Measurements from ENCODE around the gene RAB26.
A peak's percentile ranks its signal among the peaks of the same experiment; 100 is the strongest.

The RAB26 gene

GRCh38 chr16:2180962-2181923 lies 32.8 kb downstream of the RAB26 start:
- no peak for DNase-seq

GRCh38 chr16:2181952-2182351 lies 33.5 kb downstream of the RAB26 start:
- no peak for DNase-seq

GRCh38 chr16:2183671-2184070 lies 35.2 kb downstream of the RAB26 start:
- DNase-seq: no peak

DNA sequence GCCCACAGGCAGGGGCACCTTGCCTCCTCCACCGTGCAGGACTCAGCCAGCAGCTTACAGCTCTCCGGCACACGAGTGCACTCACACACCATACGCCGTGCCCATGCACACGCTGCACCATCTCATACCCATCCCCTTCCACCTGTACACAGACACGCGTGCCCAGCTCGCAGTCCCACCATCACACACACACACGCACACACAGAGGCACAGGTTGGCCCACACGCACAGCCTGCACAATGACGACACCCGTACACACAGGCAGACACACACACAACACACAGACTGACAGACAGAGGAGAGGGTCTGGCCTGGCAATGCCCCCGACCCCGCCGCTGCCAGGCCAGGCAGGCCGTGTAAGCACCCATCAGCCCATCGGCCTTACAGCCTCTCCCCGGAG lies 35.9 kb downstream of the RAB26 start:
- DNase-seq: no peak

DNA sequence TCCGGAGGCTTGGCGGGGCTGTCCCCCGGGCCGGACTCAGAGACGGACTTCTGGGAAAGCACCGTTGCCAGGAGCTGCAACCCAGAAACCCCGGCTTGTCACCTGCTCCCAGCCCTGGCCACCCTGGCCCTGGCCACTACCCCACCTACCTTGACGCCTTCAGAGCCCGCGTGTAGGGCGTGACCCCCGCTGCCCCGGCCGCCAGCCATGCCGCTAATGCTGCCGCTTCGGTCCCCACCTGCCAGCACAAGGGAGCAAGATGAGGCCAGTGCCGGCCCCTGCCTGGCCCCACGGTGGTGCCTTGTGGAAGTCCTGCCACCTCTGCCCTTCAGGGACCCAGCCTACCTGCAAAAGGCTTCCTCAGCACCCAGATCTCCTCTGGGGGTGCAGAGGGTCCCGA lies 36.5 kb downstream of the RAB26 start:
- DNase-seq: no peak

DNA sequence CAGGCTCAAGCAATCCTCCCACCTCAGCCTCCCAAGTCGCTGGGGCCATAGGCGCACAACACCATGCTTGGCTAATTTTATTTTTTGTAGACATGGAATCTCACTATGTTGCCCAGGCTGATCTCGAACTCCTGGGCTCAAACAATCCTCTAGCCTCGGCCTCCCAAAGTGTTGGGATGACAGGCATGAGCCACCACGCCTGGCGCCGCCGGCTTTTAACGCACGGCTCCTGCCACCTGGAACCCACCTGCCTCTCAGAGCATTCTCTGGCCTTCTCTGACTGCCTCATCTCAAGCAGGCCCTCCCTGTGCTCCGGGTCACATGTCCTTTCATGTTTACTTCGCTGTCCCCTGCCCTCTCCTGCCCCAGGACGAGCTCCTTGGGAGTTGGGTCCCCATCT lies 37.6 kb downstream of the RAB26 start:
- no peak for DNase-seq

DNA sequence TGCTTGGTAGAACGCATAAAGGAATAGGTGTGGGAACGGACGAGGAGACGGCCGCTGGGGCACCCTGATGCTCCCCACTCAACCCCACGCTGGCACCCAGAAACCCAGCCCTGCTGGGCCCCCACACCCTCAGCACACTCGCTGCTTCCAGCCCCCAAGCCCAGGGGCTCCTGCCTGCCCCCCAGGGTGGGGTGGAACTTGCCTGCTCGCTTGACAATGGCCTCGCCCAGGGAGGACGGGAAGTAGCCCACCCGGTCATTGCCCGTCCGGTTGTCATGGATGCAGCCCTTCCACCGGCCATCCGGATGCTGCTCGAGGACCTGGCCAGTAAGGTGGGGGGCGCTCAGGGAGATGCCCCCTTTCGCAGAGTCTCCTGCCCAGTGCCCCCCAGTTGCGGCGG lies 38.1 kb downstream of the RAB26 start:
- no peak for DNase-seq

DNA sequence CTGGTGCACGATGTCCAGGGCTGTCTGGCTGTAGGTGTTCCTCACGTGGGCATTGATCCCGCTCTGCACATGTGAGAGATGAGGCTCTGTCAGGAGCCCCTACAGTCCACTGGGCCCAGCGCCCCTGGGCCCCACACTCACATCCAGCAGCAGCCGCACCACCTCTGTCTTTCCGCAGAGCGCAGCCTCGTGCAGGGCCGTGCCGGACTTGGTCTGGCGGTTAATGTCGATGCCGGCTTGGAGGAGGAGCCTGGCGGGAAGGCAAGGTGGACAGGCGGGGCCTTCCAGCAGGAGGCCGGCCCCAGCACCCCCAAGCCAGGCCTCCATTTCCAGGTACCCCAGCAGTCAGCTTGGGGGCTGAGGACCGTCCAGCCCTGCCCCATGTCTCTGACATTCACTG lies 38.8 kb downstream of the RAB26 start:
- no peak for DNase-seq

- DNase-seq: no peak
Observed at GRCh38 chr16:2188395-2188794, 40.0 kb downstream of the RAB26 start.

DNA sequence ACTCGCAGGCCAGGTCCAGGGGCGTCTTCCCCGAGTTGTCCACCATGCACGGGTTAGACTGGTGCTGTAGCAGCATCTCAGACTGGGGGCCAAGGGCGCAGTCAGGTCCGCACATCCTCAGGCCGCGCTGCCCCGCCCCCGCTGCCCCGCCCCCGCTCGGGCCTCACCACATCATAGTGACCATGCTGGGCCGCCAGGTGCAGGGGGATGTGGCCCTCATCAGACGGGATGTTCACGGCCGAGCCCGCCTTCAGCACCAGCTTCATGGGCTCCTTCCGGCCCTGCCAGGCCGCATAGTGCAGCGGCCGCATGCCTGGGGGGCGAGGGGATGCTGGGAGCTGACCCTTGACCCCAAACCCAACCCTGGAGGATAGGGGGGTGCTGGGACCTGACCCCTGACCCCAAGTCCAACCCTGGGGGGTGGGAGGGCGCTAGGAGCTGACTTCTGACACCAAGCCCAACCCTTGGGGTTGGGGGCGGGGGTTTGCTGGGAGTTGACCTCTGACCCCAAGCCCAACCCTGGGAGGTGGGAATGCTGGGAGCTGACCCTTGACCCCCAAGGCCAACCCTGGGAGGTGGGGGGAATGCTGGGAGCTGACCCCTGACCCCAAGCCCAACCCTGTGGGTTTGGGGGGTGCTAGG lies 40.9 kb downstream of the RAB26 start:
- DNase-seq: no peak

GRCh38 chr16:2190002-2190658 lies 41.7 kb downstream of the RAB26 start:
- DNase-seq: no peak

GRCh38 chr16:2190659-2191445 lies 42.4 kb downstream of the RAB26 start:
- DNase-seq: no peak

DNA sequence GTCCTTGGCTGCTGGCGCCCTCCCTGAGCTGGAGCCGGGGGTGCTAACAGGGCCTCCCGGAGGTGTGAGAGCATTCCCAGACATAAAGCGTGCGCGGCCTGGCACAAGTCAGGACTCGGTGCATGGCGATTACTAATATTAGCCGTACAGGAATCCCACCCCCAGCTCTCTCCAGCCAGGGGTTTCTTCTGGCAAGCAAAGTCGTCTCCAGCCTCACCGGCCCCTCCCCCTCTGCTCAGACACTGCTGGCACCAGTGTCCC lies 43.0 kb downstream of the RAB26 start:
- no peak for DNase-seq

- DNase-seq: no peak
Observed at GRCh38 chr16:2194166-2194834, 45.9 kb downstream of the RAB26 start.

DNA sequence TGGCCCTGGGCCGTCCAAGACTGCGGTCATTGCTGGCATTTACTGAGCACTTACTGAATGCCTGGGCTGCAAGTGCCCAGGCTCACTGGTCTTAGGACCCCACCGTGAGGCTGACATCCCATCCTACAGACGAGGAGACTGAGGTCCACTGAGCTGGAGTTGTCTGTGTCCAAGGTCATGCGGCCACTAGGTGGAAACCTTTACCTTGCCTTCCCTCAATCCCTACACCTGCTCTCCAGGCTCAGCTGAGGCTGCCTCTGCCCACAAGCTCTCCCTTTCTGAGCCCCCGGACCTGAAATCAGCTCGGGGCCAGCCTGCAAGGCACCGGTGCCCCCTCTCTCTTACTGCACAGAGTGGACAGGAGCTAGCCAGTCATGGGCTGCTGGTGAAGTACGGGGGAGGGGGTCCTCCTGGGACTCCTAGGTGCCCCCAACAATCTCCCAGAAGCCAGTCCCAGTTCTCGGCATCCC lies 46.5 kb downstream of the RAB26 start:
- peak; percentile 63 for DNase-seq

DNA sequence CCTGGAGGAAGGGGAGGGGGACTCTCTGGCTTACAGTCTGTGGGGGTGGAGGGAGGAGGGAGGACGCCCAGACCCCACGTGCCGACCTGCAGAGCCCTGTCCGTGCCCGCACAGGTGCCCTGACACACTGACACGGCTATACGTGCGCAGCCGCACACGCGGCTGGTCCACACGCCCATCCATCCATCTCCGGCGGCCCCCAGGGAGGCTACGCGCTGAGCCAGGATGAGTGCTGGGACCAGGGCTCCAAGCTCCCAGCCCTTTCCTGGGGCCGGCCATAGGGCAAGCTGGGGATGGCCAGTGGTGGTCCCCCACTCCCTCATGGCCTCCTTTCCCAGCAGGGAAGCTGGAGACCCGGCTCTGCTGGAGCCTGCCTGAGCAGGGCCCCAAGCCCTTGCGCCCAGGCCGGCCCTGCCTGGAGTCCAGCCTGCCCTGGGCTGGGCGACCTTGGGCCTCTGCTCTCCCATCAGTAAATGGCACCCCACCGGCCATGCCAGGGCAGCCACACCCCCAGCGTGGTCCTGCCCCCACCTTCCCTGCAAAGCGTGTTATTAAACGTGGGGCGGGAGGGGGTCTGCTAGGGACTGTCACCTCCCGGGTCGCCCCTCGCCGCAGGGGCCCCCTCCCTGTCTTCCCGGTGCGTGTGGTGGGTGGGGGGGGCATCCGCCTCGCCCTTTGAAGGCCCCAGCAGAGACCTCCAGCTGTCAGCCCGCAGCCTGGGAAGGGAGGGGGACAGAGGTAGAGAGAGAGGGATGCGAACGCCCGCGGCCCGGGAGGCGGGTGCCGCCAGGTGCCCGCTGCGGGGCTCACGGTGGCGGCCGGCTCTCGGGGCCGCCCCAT lies 47.1 kb downstream of the RAB26 start:
- no peak for DNase-seq

- no peak for DNase-seq
Observed at GRCh38 chr16:2196162-2196980, 47.9 kb downstream of the RAB26 start, which contains the start of gene CASKIN1. Gene CASKIN1 (minus strand): TSS chr16:2196605. CDS start chr16:2196432, 173 bp downstream.

- DNase-seq: no peak
Observed at GRCh38 chr16:2196981-2197511, 48.6 kb downstream of the RAB26 start.

- DNase-seq: no peak
Observed at GRCh38 chr16:2197765-2198164, 49.3 kb downstream of the RAB26 start.

- DNase-seq: no peak
Observed at GRCh38 chr16:2198283-2198682, 49.9 kb downstream of the RAB26 start.
